SK-N-SH (cell line): ENCODE results near the gene FAM53A. TPM values are rescaled to one million over a fixed set of nuclear protein-coding genes. Genes with fewer than 3 reads are reported as not detected.

Experiments used
- CTCF ChIA-PET: fragments of 300-600, 350-600 bp; formaldehyde crosslinking; extraction: SDS; loops from one replicate; lab custom pipeline; 2021; lab: Yijun Ruan, JAX
- POLR2A ChIA-PET: fragments of 350-600 bp; sonication (Branson Sonifier 250); formaldehyde crosslinking; extraction: SDS; loops from one replicate; lab custom pipeline; 2020; ENCODE audit warnings: antibody characterized with exemption, inconsistent platforms; lab: Yijun Ruan, JAX
- DNase-seq: peaks from one replicate; pipeline ENCODE4 v3.0.0; 2012
- H2AFZ ChIP-seq: fragments of 200-600 bp; sonication (generic); 2 replicates; pipeline ENCODE4 v1.8.1; 2016; ENCODE audit warnings: antibody characterized with exemption, mild to moderate bottlenecking, low read depth
- H3F3A ChIP-seq: fragments of 200-600 bp; sonication (generic); replicated peaks from 2 replicates; pipeline ENCODE3; 2016; ENCODE audit warnings: antibody characterized with exemption, mild to moderate bottlenecking; ENCODE audit not compliant: insufficient read depth
- H3K27ac ChIP-seq, 2 experiments: fragments of 200-500 bp in 1 of 2; fragments of 200-600 bp in 1 of 2; sonication (Bioruptor generic) in 1 of 2; sonication (generic), shearing (Covaris generic) in 1 of 2; 2 replicates each; pipeline versions ENCODE4 v1.5.1 to v1.6.1; 2014 to 2016; ENCODE audit warnings: low read depth in 2 of 2, inconsistent platforms in 1 of 2, low read length in 1 of 2, mild to moderate bottlenecking in 1 of 2, mixed read lengths in 1 of 2
- H3K27me3 ChIP-seq: fragments of 200-600 bp; sonication (generic), shearing (Covaris generic); 2 replicates; pipeline ENCODE4 v1.6.1; 2016; ENCODE audit warnings: mixed run types; ENCODE audit not compliant: insufficient read depth
- H3K36me3 ChIP-seq, 2 experiments: fragments of 200-500 bp in 1 of 2; fragments of 200-600 bp in 1 of 2; sonication (Bioruptor generic) in 1 of 2; sonication (generic) in 1 of 2; replicated peaks in 1 of 2; 2 replicates each; pipeline versions ENCODE3 to v1.5.1; 2014 to 2016; ENCODE audit warnings: low read length in 1 of 2, mild to moderate bottlenecking in 1 of 2; ENCODE audit not compliant: insufficient read depth in 2 of 2, control insufficient read depth in 1 of 2
- H3K4me1 ChIP-seq, 2 experiments: fragments of 200-500 bp in 1 of 2; fragments of 200-600 bp in 1 of 2; sonication (Bioruptor generic) in 1 of 2; sonication (generic), shearing (Covaris generic) in 1 of 2; 2 replicates each; pipeline versions ENCODE4 v1.5.1 to v1.6.1; 2014 to 2016; ENCODE audit warnings: low read depth in 1 of 2, low read length in 1 of 2, mixed run types in 1 of 2; ENCODE audit not compliant: insufficient read depth in 2 of 2, control insufficient read depth in 1 of 2
- H3K4me2 ChIP-seq: fragments of 200-600 bp; sonication (generic), shearing (Covaris generic); 2 replicates; pipeline ENCODE4 v1.6.1; 2017; ENCODE audit warnings: mixed run types
- H3K4me3 ChIP-seq, 2 experiments: fragments of 200-500 bp in 1 of 2; fragments of 200-600 bp in 1 of 2; sonication (Bioruptor generic) in 1 of 2; sonication (generic), shearing (Covaris generic) in 1 of 2; 2 replicates each; pipeline versions ENCODE4 v1.5.1 to v1.8.1; 2014 to 2016; ENCODE audit warnings: low read depth in 2 of 2, inconsistent platforms in 1 of 2, low read length in 1 of 2, mild to moderate bottlenecking in 1 of 2, mixed read lengths in 1 of 2, moderate library complexity in 1 of 2
- H3K79me2 ChIP-seq: fragments of 200-600 bp; sonication (generic); 2 replicates; pipeline ENCODE4 v1.8.1; 2017; ENCODE audit warnings: mild to moderate bottlenecking; ENCODE audit not compliant: insufficient read depth
- H3K9ac ChIP-seq: fragments of 200-600 bp; sonication (generic); 2 replicates; pipeline ENCODE4 v1.6.1; 2017; ENCODE audit warnings: mixed run types
- H3K9me2 ChIP-seq: fragments of 200-600 bp; sonication (generic); 2 replicates; pipeline ENCODE4 v1.6.1; 2017; ENCODE audit warnings: mixed run types
- H3K9me3 ChIP-seq: fragments of 200-600 bp; sonication (generic); 2 replicates; pipeline ENCODE4 v1.6.1; 2017; ENCODE audit warnings: mixed run types, mild to moderate bottlenecking, moderate library complexity
- H4K20me1 ChIP-seq: fragments of 200-600 bp; sonication (generic); 2 replicates; pipeline ENCODE4 v1.6.1; 2017; ENCODE audit warnings: mild to moderate bottlenecking, mixed run types; ENCODE audit not compliant: insufficient read depth
- ELF1 ChIP-seq: IDR thresholded peaks from 2 replicates; pipeline ENCODE4 v1.4.0; 2012
- EP300 ChIP-seq, 2 experiments: IDR thresholded peaks; 2 replicates each; pipeline versions ENCODE4 v1.4.0 to v1.6.1; 2012; ENCODE audit warnings: borderline replicate concordance in 1 of 2, low read depth in 1 of 2, low read length in 1 of 2
- FOXJ3 ChIP-seq: sonication (generic); formaldehyde crosslinking; IDR thresholded peaks from 2 replicates; pipeline ENCODE4 v1.5.1; 2020; ENCODE audit warnings: mild to moderate bottlenecking, missing genetic modification reagents
- MXI1 ChIP-seq: IDR thresholded peaks from 2 replicates; pipeline ENCODE4 v1.6.1; 2012; ENCODE audit warnings: mild to moderate bottlenecking, low read depth, low read length, improper control_type of control experiment
- TAF1 ChIP-seq: IDR thresholded peaks from 2 replicates; pipeline ENCODE4 v1.6.1; 2012; ENCODE audit warnings: low read depth, mild to moderate bottlenecking, low read length, moderate library complexity, borderline replicate concordance
- WGBS: methylation state at CpG from one replicate; pipeline ENCODE4 v1.1.6; 2017; ENCODE audit warnings: low lambda C conversion rate; 5-methylcytosine and 5-hydroxymethylcytosine counted together
- polyA plus RNA-seq, 3 experiments: library from polyadenylated mRNA; depleted of rRNA; stranded (reverse); fragments of >200 nt; gene quantifications; 2 replicates each; pipeline ENCODE4 v1.2.3, GENCODE V29; 2012
- TF ChIP-seq, protein P1 (sequence below): fragments of 200-600 bp; sonication (generic); IDR thresholded peaks from 2 replicates; pipeline ENCODE4 v1.6.1; 2017; ENCODE audit warnings: antibody characterized with exemption, mild to moderate bottlenecking, moderate library complexity
- TF ChIP-seq, protein P2 (sequence below): fragments of 150-350 bp; IDR thresholded peaks from 2 replicates; pipeline ENCODE4 v1.6.1; 2017; ENCODE audit warnings: antibody characterized with exemption, low read length, low read depth, borderline replicate concordance
- TF ChIP-seq, protein P3 (sequence below): fragments of 150-350 bp; IDR thresholded peaks from 2 replicates; pipeline ENCODE4 v1.6.1; 2016; ENCODE audit warnings: mild to moderate bottlenecking, low read depth, low read length

FAM53A gene
- polyA plus RNA-seq, 1 of the 3 experiments (the other 2 are of a cell fraction) = 7.6 TPM

GRCh38 chr4:1632109-1633104 is 51.7 kb downstream of the FAM53A start (continued):
- TF ChIP-seq, protein P1, sequence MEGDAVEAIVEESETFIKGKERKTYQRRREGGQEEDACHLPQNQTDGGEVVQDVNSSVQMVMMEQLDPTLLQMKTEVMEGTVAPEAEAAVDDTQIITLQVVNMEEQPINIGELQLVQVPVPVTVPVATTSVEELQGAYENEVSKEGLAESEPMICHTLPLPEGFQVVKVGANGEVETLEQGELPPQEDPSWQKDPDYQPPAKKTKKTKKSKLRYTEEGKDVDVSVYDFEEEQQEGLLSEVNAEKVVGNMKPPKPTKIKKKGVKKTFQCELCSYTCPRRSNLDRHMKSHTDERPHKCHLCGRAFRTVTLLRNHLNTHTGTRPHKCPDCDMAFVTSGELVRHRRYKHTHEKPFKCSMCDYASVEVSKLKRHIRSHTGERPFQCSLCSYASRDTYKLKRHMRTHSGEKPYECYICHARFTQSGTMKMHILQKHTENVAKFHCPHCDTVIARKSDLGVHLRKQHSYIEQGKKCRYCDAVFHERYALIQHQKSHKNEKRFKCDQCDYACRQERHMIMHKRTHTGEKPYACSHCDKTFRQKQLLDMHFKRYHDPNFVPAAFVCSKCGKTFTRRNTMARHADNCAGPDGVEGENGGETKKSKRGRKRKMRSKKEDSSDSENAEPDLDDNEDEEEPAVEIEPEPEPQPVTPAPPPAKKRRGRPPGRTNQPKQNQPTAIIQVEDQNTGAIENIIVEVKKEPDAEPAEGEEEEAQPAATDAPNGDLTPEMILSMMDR = no peak
- TF ChIP-seq FOXJ3 (CRISPR knock-in tag) (no peak), EP300 (IDR thresholded peaks at IDR 0.05; ENCODE audit: borderline replicate concordance in 1 of 2, low read depth in 1 of 2, low read length in 1 of 2) (no peak), TAF1 (no peak), ELF1 (no peak), MXI1 (no peak)
- TF ChIP-seq, protein P2, sequence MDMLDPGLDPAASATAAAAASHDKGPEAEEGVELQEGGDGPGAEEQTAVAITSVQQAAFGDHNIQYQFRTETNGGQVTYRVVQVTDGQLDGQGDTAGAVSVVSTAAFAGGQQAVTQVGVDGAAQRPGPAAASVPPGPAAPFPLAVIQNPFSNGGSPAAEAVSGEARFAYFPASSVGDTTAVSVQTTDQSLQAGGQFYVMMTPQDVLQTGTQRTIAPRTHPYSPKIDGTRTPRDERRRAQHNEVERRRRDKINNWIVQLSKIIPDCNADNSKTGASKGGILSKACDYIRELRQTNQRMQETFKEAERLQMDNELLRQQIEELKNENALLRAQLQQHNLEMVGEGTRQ = no peak
- TF ChIP-seq, protein P3, sequence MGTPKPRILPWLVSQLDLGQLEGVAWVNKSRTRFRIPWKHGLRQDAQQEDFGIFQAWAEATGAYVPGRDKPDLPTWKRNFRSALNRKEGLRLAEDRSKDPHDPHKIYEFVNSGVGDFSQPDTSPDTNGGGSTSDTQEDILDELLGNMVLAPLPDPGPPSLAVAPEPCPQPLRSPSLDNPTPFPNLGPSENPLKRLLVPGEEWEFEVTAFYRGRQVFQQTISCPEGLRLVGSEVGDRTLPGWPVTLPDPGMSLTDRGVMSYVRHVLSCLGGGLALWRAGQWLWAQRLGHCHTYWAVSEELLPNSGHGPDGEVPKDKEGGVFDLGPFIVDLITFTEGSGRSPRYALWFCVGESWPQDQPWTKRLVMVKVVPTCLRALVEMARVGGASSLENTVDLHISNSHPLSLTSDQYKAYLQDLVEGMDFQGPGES = no peak

GRCh38 chr4:1631136-1631535 is 53.0 kb downstream of the FAM53A start:
- Histone ChIP-seq H3F3A (no peaks in the 10 kb centered on the region), H3K4me3 (no peak overlapping the region), H3K36me3 (no peaks in the 10 kb centered on the region), H3K9me3 (no peaks in the 10 kb centered on the region), H3K27me3 (no peaks in the 10 kb centered on the region), H2AFZ (no peak overlapping the region), H3K9me2 (no peaks in the 10 kb centered on the region), H3K4me1 (no peaks in the 10 kb centered on the region; a peak in 1 of 4 replicates), H4K20me1 (no peaks in the 10 kb centered on the region), H3K27ac (no peak overlapping the region), H3K4me2 (no peak overlapping the region), H3K79me2 (no peaks in the 10 kb centered on the region), H3K9ac (no peak overlapping the region)
- TF ChIP-seq, protein P3 = no peak
- 86% methylated on average over 5 of the region's 9 CpGs for WGBS
- POLR2A ChIA-PET = no interaction called here
- DNase-seq = no peak
- CTCF ChIA-PET = interaction anchor here (1.4 to 4.1 kb wide), 2 partner anchors 12 to 276 kb away, joined by 3 to 98 read pairs; no protein-coding TSS in a partner anchor
